Breast epithelium (tissue), 4 donors: ENCODE results near the gene KRT23. TPM values are rescaled to one million over a fixed set of nuclear protein-coding genes. Genes with fewer than 3 reads are reported as not detected.
A peak's percentile ranks its signal among the peaks of the same experiment; 100 is the strongest.

Experiments
- DNase-seq, 2 donors: peaks; one replicate each; pipeline ENCODE4 v3.0.0-alpha.2; 2019; ENCODE audit warnings: low spot score in 2 of 2
- H3K27ac ChIP-seq, 2 donors: fragments of 200-600 bp; sonication (generic) in 1 of 2; one replicate each; pipeline ENCODE4 v1.5.1; 2016 to 2019; ENCODE audit warnings: mild to moderate bottlenecking in 1 of 2
- H3K27me3 ChIP-seq, 2 donors: fragments of 200-600 bp; sonication (generic) in 1 of 2; one replicate each; pipeline versions ENCODE4 v1.5.1 to v1.6.0; 2017 to 2019; ENCODE audit warnings: control low read depth in 1 of 2, mild to moderate bottlenecking in 1 of 2
- H3K36me3 ChIP-seq: fragments of 200-600 bp; one replicate; pipeline ENCODE4 v1.5.1; 2019
- H3K4me1 ChIP-seq, 2 donors: fragments of 200-600 bp; sonication (generic); one replicate each; pipeline ENCODE4 v1.5.1; 2016 to 2019; ENCODE audit warnings: control low read depth in 1 of 2
- H3K4me3 ChIP-seq, 3 donors: fragments of 200-600 bp; sonication (generic); 1 replicate in 2 of 3; 2 replicates in 1 of 3; pipeline ENCODE4 v1.5.1; 2016 to 2019; ENCODE audit warnings: mild to moderate bottlenecking in 3 of 3, moderate library complexity in 2 of 3
- H3K9me3 ChIP-seq, 2 donors: fragments of 200-600 bp; sonication (generic) in 1 of 2; one replicate each; pipeline ENCODE4 v1.5.1; 2016 to 2019; ENCODE audit warnings: control low read depth in 1 of 2
- POLR2A ChIP-seq: fragments of 450-650 bp; IDR thresholded peaks from one replicate; pipeline ENCODE4 v1.6.1; 2016; ENCODE audit warnings: antibody characterized with exemption, mild to moderate bottlenecking, moderate library complexity
- POLR2AphosphoS5 ChIP-seq, 3 donors: sonication (generic); formaldehyde crosslinking; IDR thresholded peaks; one replicate each; pipeline ENCODE4 v1.6.1; 2017; ENCODE audit warnings: antibody characterized with exemption in 3 of 3
- intact Hi-C: fragments of 100-400 bp; cut with DNase I; formaldehyde crosslinking; loops from one replicate; pipeline ENCODE4 v1.15.1; 2023; ENCODE audit warnings: low total_unique reads
- total RNA-seq, 3 donors: library from RNA; depleted of rRNA; stranded (reverse); fragments of >200 nt; gene quantifications; one replicate each; pipeline ENCODE4 v1.1.0, GENCODE V29; 2016
- TF ChIP-seq, protein P1 (sequence below), 3 donors: fragments of 450-650 bp; IDR thresholded peaks; one replicate each; pipeline ENCODE4 v1.5.1; 2016 to 2017; ENCODE audit warnings: antibody characterized with exemption in 3 of 3, mild to moderate bottlenecking in 3 of 3, moderate library complexity in 3 of 3

KRT23 gene
- total RNA-seq, 3 donors from 2014 or later = 37.7 to 57.5 TPM; not detected in 1

- no peaks in the 10 kb centered on the region for H3K4me1 ChIP-seq
- intact Hi-C loops = no loop called here
- H3K36me3 ChIP-seq = no peaks in the 10 kb centered on the region
- no peak overlapping the region for H3K4me3 ChIP-seq
- TF ChIP-seq POLR2AphosphoS5 (IDR thresholded peaks at IDR 0.05) (no peak), POLR2A (no peak)
- TF ChIP-seq, protein P1, sequence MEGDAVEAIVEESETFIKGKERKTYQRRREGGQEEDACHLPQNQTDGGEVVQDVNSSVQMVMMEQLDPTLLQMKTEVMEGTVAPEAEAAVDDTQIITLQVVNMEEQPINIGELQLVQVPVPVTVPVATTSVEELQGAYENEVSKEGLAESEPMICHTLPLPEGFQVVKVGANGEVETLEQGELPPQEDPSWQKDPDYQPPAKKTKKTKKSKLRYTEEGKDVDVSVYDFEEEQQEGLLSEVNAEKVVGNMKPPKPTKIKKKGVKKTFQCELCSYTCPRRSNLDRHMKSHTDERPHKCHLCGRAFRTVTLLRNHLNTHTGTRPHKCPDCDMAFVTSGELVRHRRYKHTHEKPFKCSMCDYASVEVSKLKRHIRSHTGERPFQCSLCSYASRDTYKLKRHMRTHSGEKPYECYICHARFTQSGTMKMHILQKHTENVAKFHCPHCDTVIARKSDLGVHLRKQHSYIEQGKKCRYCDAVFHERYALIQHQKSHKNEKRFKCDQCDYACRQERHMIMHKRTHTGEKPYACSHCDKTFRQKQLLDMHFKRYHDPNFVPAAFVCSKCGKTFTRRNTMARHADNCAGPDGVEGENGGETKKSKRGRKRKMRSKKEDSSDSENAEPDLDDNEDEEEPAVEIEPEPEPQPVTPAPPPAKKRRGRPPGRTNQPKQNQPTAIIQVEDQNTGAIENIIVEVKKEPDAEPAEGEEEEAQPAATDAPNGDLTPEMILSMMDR (IDR thresholded peaks at IDR 0.05) = no peak
- no peaks in the 10 kb centered on the region for H3K9me3 ChIP-seq
- H3K27ac ChIP-seq = no peak overlapping the region
- no peaks in the 10 kb centered on the region for H3K27me3 ChIP-seq
- DNase-seq = no peak
Observed at GRCh38 chr17:40942553-40942952, 5.1 kb upstream of the KRT23 start.

- intact Hi-C loops = no loop called here
- no peak overlapping the region for H3K4me3 ChIP-seq
- H3K27me3 ChIP-seq = no peaks in the 10 kb centered on the region
- TF ChIP-seq POLR2A (no peak), POLR2AphosphoS5 (IDR thresholded peaks at IDR 0.05) (no peak)
- TF ChIP-seq, protein P1 (IDR thresholded peaks at IDR 0.05) = no peak
- H3K4me1 ChIP-seq = no peaks in the 10 kb centered on the region
- no peaks in the 10 kb centered on the region for H3K36me3 ChIP-seq
- no peak overlapping the region for H3K27ac ChIP-seq
- no peaks in the 10 kb centered on the region for H3K9me3 ChIP-seq
- no peak for DNase-seq
Observed at GRCh38 chr17:40940266-40940665, 2.8 kb upstream of the KRT23 start.

DNA sequence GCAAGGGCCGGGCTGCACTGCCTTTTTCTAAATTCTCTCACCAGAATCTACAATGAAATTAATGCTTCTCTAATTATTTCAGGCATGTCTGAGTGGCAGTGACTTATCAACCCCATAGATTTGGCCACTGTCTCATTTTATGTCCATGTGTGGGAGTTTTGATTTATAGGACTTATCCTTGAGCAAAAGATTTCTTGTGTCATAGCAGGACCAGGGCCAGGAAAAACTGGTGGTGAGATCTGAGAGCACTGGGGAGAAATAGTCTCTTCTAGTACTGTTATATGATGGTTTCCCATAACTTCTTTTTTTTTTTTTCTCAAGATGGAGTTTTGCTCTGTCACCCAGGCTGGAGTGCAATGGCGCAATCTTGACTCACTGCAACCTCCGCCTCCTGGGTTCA is 1.5 kb upstream of the KRT23 start:
- DNase-seq = no peak
- H3K4me3 ChIP-seq = no peak overlapping the region
- H3K27ac ChIP-seq = peak overlapping the region in 1 of 2 donors; percentile 85
- no peaks in the 10 kb centered on the region for H3K4me1 ChIP-seq
- H3K9me3 ChIP-seq = no peaks in the 10 kb centered on the region
- TF ChIP-seq POLR2AphosphoS5 (IDR thresholded peaks at IDR 0.05) = no peak
- TF ChIP-seq POLR2A = no peak
- TF ChIP-seq, protein P1 (IDR thresholded peaks at IDR 0.05) = no peak
- intact Hi-C loops = no loop called here
- H3K36me3 ChIP-seq = no peaks in the 10 kb centered on the region
- no peaks in the 10 kb centered on the region for H3K27me3 ChIP-seq

DNA sequence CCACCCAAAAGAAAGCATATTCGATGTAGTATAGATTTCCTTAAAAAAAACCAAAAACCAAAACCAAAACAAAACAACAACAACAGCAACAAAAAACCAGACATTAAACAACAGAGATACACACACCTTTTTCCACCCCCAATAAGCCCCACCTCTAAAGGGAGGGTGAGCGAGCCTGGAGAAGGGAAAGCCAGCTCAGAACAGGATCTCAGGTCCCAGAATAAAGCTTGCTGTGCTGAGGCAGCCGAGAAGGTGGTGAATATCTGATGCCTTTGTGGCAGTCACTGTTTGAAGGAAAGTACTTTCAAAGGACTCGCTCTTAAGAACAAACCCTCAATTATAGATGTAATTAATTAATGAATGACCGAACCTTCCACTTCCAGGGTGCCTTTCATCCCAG is 470 bp downstream of the KRT23 start:
- Histone ChIP-seq H3K27me3 (no peaks in the 10 kb centered on the region), H3K4me3 (peak overlapping the region in 2 of 3 donors; percentile 36 to 39), H3K4me1 (no peaks in the 10 kb centered on the region), H3K27ac (peak overlapping the region; percentile 85 to 93), H3K9me3 (no peaks in the 10 kb centered on the region), H3K36me3 (no peaks in the 10 kb centered on the region)
- intact Hi-C loops = no loop called here
- TF ChIP-seq, protein P1 (IDR thresholded peaks at IDR 0.05) = no peak
- TF ChIP-seq POLR2A (no peak), POLR2AphosphoS5 (IDR thresholded peaks at IDR 0.05) (no peak)
- DNase-seq = no peak

DNA sequence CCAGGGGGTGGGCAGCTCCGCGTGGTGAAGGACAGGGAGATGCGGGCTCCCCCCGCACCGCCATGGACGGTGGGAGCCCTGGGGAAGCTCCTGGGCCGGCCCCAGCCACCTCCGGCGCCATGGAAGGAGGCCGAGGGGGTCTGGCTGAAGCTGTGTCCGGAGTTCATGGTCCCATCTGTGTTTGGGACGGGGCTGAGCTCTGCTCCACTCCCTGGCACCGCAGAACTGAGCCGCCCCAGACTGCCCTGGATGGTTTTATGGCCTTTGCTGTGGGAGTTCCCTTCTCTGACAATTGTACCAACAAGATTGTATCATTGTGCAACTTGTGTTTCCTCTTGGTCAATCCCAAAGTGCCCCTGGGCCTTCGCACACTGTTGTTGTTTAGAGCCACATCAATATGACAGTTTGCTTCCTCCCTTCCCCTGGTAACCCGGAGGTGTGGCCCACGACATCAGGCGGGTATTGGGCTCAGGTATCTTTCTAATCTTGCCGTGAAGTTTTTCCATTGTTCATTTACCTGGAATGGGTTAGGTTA is 942 bp downstream of the KRT23 start:
- peak overlapping the region; percentile 85 to 93 for H3K27ac ChIP-seq
- intact Hi-C loops = no loop called here
- DNase-seq = peak; percentile 80 to 85

More for the DNA sequence above, 942 bp downstream of the KRT23 start:
- Histone ChIP-seq H3K9me3 (no peaks in the 10 kb centered on the region), H3K27me3 (no peaks in the 10 kb centered on the region), H3K36me3 (no peaks in the 10 kb centered on the region), H3K4me3 (peak overlapping the region in 2 of 3 donors; percentile 36 to 39), H3K4me1 (no peaks in the 10 kb centered on the region)
- TF ChIP-seq POLR2AphosphoS5 (IDR thresholded peaks at IDR 0.05) (peak in 2 of 3 donors; percentile 29 to 49), POLR2A (no peak)
